H1 (cell line): ENCODE measurements around the gene TMED8. TPM values are rescaled to one million over a fixed set of nuclear protein-coding genes. Genes with fewer than 3 reads are reported as not detected.

ENCODE experiments used
- CTCF ChIA-PET: fragments of 300-600 bp; sonication (Branson Sonifier 250); formaldehyde crosslinking; loops from one replicate; lab custom pipeline; 2021; ENCODE audit not compliant: partially characterized antibody; lab: Charles Lee
- POLR2A ChIA-PET: fragments of 300-600 bp; sonication (Branson Sonifier 250); formaldehyde crosslinking; loops from one replicate; lab custom pipeline; 2021; ENCODE audit warnings: inconsistent platforms; ENCODE audit not compliant: partially characterized antibody; lab: Charles Lee
- DNase-seq, 2 experiments: peaks; one replicate each; pipeline versions ENCODE4 v3.0.0 to v3.0.0-alpha.2; 2010 to 2022; ENCODE audit warnings: low spot score in 2 of 2, low read depth in 1 of 2, mixed read lengths in 1 of 2
- FAIRE-seq: peaks from 2 replicates; lab custom pipeline; 2011; peaks lifted over from hg19 to GRCh38; lab: Jason Lieb, UNC
- H2AFZ ChIP-seq: 2 replicates; pipeline ENCODE4 v1.8.1; 2012; ENCODE audit warnings: low read length, inconsistent platforms
- H2AK5ac ChIP-seq: 2 replicates; pipeline ENCODE4 v1.6.1; 2013; ENCODE audit warnings: low read depth, low read length
- H2BK120ac ChIP-seq: replicated peaks from 2 replicates; pipeline ENCODE3; 2013; ENCODE audit warnings: low read depth, low read length, inconsistent platforms
- H2BK12ac ChIP-seq: 2 replicates; pipeline ENCODE4 v1.6.1; 2013; ENCODE audit warnings: low read depth, low read length
- H2BK15ac ChIP-seq: 2 replicates; pipeline ENCODE4 v1.6.1; 2013; ENCODE audit warnings: low read length
- H2BK20ac ChIP-seq: 2 replicates; pipeline ENCODE4 v1.6.1; 2013; ENCODE audit warnings: low read length
- H2BK5ac ChIP-seq: 2 replicates; pipeline ENCODE4 v1.6.1; 2013; ENCODE audit warnings: low read depth, low read length
- H3K14ac ChIP-seq: 2 replicates; pipeline ENCODE4 v1.6.1; 2013; ENCODE audit warnings: inconsistent platforms; ENCODE audit not compliant: insufficient read length
- H3K18ac ChIP-seq: 2 replicates; pipeline ENCODE4 v1.6.1; 2013; ENCODE audit warnings: low read length; ENCODE audit errors: extremely low read depth
- H3K23ac ChIP-seq: 2 replicates; pipeline ENCODE4 v1.6.1; 2013; ENCODE audit warnings: inconsistent platforms; ENCODE audit not compliant: insufficient read length
- H3K23me2 ChIP-seq: 2 replicates; pipeline ENCODE4 v1.6.1; 2013; ENCODE audit warnings: low read depth, low read length
- H3K27ac ChIP-seq: 2 replicates; pipeline ENCODE4 v1.6.1; 2011; ENCODE audit warnings: low read depth, low read length, inconsistent platforms
- H3K27me3 ChIP-seq, 4 experiments: replicated peaks in 1 of 4; 1 replicate in 1 of 4; 2 replicates in 3 of 4; pipeline versions ENCODE4 v1.6.1 to v1.8.1; 2011 to 2013; ENCODE audit warnings: low read length in 3 of 4, mild to moderate bottlenecking in 3 of 4, inconsistent platforms in 2 of 4, mixed read lengths in 2 of 4, moderate library complexity in 1 of 4; ENCODE audit not compliant: control insufficient read depth in 3 of 4, insufficient read depth in 3 of 4; ENCODE audit errors: extremely low read depth in 1 of 4
- H3K36me3 ChIP-seq, 4 experiments: 2 replicates each; pipeline versions ENCODE4 v1.6.1 to v1.8.1; 2011 to 2013; ENCODE audit warnings: mild to moderate bottlenecking in 4 of 4, low read length in 3 of 4, moderate library complexity in 2 of 4, control low read depth in 1 of 4, inconsistent platforms in 1 of 4; ENCODE audit not compliant: insufficient read depth in 4 of 4, control insufficient read depth in 2 of 4
- H3K4ac ChIP-seq: replicated peaks from 2 replicates; pipeline ENCODE3; 2013; ENCODE audit warnings: low read length, low read depth, mixed read lengths, inconsistent platforms; ENCODE audit not compliant: insufficient read length
- H3K4me1 ChIP-seq, 4 experiments: replicated peaks in 1 of 4; 1 replicate in 1 of 4; 2 replicates in 3 of 4; pipeline versions ENCODE4 v1.6.1 to v1.8.1; 2011 to 2013; ENCODE audit warnings: low read length in 3 of 4, inconsistent platforms in 2 of 4, mixed read lengths in 1 of 4; ENCODE audit not compliant: insufficient read depth in 4 of 4, control insufficient read depth in 3 of 4
- H3K4me2 ChIP-seq, 2 experiments: 2 replicates each; pipeline versions ENCODE4 v1.6.1 to v1.8.1; 2011 to 2013; ENCODE audit warnings: low read depth in 2 of 2, low read length in 2 of 2, control low read depth in 1 of 2, inconsistent platforms in 1 of 2, mild to moderate bottlenecking in 1 of 2; ENCODE audit not compliant: insufficient read depth in 1 of 2
- H3K4me3 ChIP-seq, 4 experiments: fragments of 200-600, 300-600 bp in 1 of 4; sonication (generic), shearing (Covaris generic), sonication (Bioruptor Twin) in 1 of 4; 2 replicates each; pipeline versions ENCODE4 v1.5.1 to v1.8.1; 2011 to 2016; ENCODE audit warnings: low read length in 4 of 4, low read depth in 3 of 4, control low read depth in 2 of 4, inconsistent platforms in 2 of 4, mild to moderate bottlenecking in 2 of 4, mixed read lengths in 1 of 4, moderate library complexity in 1 of 4; ENCODE audit not compliant: insufficient read depth in 2 of 4; ENCODE audit errors: extremely low read depth in 1 of 4
- H3K56ac ChIP-seq: replicated peaks from 2 replicates; pipeline ENCODE3; 2013; ENCODE audit warnings: low read depth, mild to moderate bottlenecking, mixed read lengths, low read length, inconsistent platforms; ENCODE audit not compliant: insufficient read length
- H3K79me1 ChIP-seq: 2 replicates; pipeline ENCODE4 v1.6.1; 2013; ENCODE audit warnings: low read depth, low read length, control low read depth
- H3K79me2 ChIP-seq, 2 experiments: 2 replicates each; pipeline versions ENCODE4 v1.6.1 to v1.8.1; 2012 to 2013; ENCODE audit warnings: low read length in 2 of 2, mild to moderate bottlenecking in 2 of 2, inconsistent platforms in 1 of 2; ENCODE audit not compliant: insufficient read depth in 2 of 2, control insufficient read depth in 1 of 2
- H3K9ac ChIP-seq, 4 experiments: replicated peaks in 1 of 4; 1 replicate in 1 of 4; 2 replicates in 3 of 4; pipeline versions ENCODE4 v1.6.1 to v1.8.1; 2011 to 2013; ENCODE audit warnings: low read depth in 3 of 4, low read length in 3 of 4, control low read depth in 2 of 4, mild to moderate bottlenecking in 2 of 4, moderate library complexity in 2 of 4, inconsistent platforms in 1 of 4; ENCODE audit errors: extremely low read depth in 1 of 4
- H3K9me3 ChIP-seq, 2 experiments: 2 replicates each; pipeline versions ENCODE4 v1.6.1 to v1.8.1; 2012 to 2013; ENCODE audit warnings: mild to moderate bottlenecking in 2 of 2, moderate library complexity in 2 of 2, control low read depth in 1 of 2, inconsistent platforms in 1 of 2, low read depth in 1 of 2, low read length in 1 of 2, mixed read lengths in 1 of 2; ENCODE audit not compliant: insufficient read depth in 2 of 2
- H4K20me1 ChIP-seq, 2 experiments: replicated peaks in 1 of 2; 2 replicates each; pipeline versions ENCODE3 to v1.8.1; 2011 to 2013; ENCODE audit warnings: inconsistent platforms in 2 of 2, low read length in 2 of 2, mild to moderate bottlenecking in 1 of 2; ENCODE audit not compliant: insufficient read depth in 2 of 2, control insufficient read depth in 1 of 2
- H4K5ac ChIP-seq: 2 replicates; pipeline ENCODE4 v1.6.1; 2013; ENCODE audit warnings: low read length, low read depth, mixed read lengths, inconsistent platforms; ENCODE audit not compliant: insufficient read length
- H4K8ac ChIP-seq: 2 replicates; pipeline ENCODE4 v1.8.0; 2013; ENCODE audit warnings: mild to moderate bottlenecking, moderate library complexity, low read length, inconsistent platforms; ENCODE audit not compliant: insufficient read depth; ENCODE audit errors: extremely low read depth
- H4K91ac ChIP-seq: replicated peaks from 2 replicates; pipeline ENCODE3; 2013; ENCODE audit warnings: low read length, mixed read lengths, inconsistent platforms; ENCODE audit not compliant: insufficient read length
- NRF1 ChIP-seq: IDR thresholded peaks from 2 replicates; pipeline ENCODE4 v1.6.1; 2011; ENCODE audit warnings: mild to moderate bottlenecking, low read depth, low read length, improper control_type of control experiment
- RNF2 ChIP-seq: fragments of 200-900, 300-1000 bp; sonication (generic); IDR thresholded peaks from 2 replicates; pipeline ENCODE4 v1.7.1; 2016; ENCODE audit warnings: borderline replicate concordance, low read depth, mild to moderate bottlenecking, antibody characterized with exemption, low read length; ENCODE audit not compliant: poor library complexity, severe bottlenecking; ENCODE audit errors: missing control alignments
- WGBS, 2 experiments: shearing (Covaris generic) in 1 of 2; methylation state at CpG; one replicate each; pipeline versions ENCODE4 v1.1.6 to v1.1.7; 2013 to 2015; ENCODE audit warnings: low lambda C conversion rate in 2 of 2, mixed read lengths in 2 of 2, inconsistent platforms in 1 of 2, low coverage in 1 of 2, missing lambda C conversion rate in 1 of 2; ENCODE audit not compliant: insufficient replicate concordance in 2 of 2, insufficient coverage in 1 of 2, insufficient read length in 1 of 2; ENCODE audit errors: extremely low coverage in 1 of 2, missing lambda C conversion rate in 1 of 2; 5-methylcytosine and 5-hydroxymethylcytosine counted together
- polyA plus RNA-seq, 7 experiments: library from polyadenylated mRNA; depleted of rRNA in 3 of 7; stranded (reverse) in 5 of 7; unstranded in 2 of 7; fragments of >200 nt in 5 of 7; fragments of 200-250 nt in 2 of 7; gene quantifications; 1 replicate in 5 of 7; 2 replicates in 1 of 7; 4 replicates in 1 of 7; pipeline versions ENCODE4 v1.2.1 to v1.2.3, GENCODE V29; 2011 to 2013; ENCODE audit warnings: missing spikeins in 2 of 7, mixed read lengths in 2 of 7
- total RNA-seq: library from RNA; stranded (reverse); fragmentation: NEBNext Ultra II Directional; extraction: Animal tissue kit (Norgen Biotek cat#: 25700); gene quantifications from 2 replicates; pipeline ENCODE4 v1.2.1, GENCODE V29; 2021

The TMED8 gene
- total and polyA plus RNA-seq, 2 of the 8 experiments (the other 6 are each of a cell fraction or from before 2014, with no cell fraction given): 5.5 to 13.4 TPM

DNA sequence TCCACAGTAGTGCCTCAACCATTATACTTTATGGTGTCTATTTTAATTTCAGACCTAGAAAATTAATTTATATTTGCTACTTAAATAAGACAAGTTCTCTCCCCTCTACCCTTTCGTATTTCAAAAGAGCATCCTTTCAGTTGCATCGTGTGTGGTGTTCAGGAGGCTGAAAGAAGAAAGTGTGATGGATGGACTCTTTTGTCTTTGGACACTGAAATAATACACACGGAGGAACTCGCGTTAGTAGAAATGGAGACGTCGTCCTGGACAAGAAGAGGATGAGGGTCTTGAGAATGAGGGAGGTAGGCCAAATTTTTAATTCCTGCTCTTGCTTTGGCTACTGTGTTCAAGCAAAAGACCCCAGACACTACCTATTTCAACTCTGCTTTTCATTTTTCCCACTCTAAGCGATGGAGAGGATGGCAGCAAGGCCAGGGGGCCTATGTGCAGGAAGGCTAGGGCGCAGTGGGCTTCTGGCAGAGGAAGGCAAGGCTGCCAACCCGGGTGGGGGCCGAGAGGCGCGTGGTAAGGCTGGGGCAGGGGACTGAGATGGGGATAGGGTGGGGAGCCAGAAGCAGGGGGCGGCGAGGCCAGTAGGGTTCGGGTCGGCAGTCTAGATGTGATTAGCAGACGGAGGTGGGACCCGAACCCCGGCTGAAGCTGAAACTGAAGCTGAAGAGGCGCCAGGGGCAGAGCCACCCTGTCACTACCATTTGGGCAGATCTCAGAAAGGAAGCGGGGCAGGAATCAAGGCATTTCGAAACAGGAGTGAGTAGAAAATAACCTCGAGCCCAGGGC, 722 bp downstream of the TMED8 start:
- ChIA-PET CTCF (interaction anchor here (0.8 to 1.4 kb wide), 8 partner anchors 9 to 175 kb away, joined by 3 to 8 read pairs (median 4); no protein-coding TSS in a partner anchor), POLR2A (interaction anchor here (1.7 kb wide), 1 partner anchor 55 kb away, joined by 9 read pairs; the partner anchor contains the start of genes GSTZ1 and POMT2)
- Histone ChIP-seq H4K5ac (no peak overlapping the region), H3K56ac (no peak overlapping the region), H3K9ac (peak overlapping the region; percentile 20 to 78 (median 70)), H3K4me1 (peaks cover 0 to 8% (median 2%) of the 10 kb centered on the region in 4 experiments; a peak in 3 of 7 replicates), H4K91ac (no peak overlapping the region), H2BK15ac (no peak overlapping the region), H2AFZ (peak overlapping the region; percentile 0; the same call in 1 of the 2 replicates), H4K8ac (no peak overlapping the region; the same call in 1 of the 2 replicates), H4K20me1 (no peaks in the 10 kb centered on the region), H3K27me3 (peaks cover 0 to 4% (median 2%) of the 10 kb centered on the region in 4 experiments; a peak in 1 of 7 replicates), H3K27ac (no peak overlapping the region), H3K23me2 (peaks cover 4% of the 10 kb centered on the region), H3K18ac (no peak overlapping the region), H3K79me2 (peaks cover 0 to 2% of the 10 kb centered on the region in 2 experiments; a peak in 1 of 4 replicates), H3K23ac (no peak overlapping the region), H3K4me2 (peak overlapping the region; percentile 88 to 92), H3K4me3 (peak overlapping the region; percentile 77 to 99 (median 92)), H3K36me3 (no peaks in the 10 kb centered on the region), H2AK5ac (no peak overlapping the region), H3K4ac (no peak overlapping the region), H2BK12ac (no peak overlapping the region; the same call in 1 of the 2 replicates), H3K79me1 (no peaks in the 10 kb centered on the region; the same call in 1 of the 2 replicates), H2BK5ac (no peak overlapping the region), H3K9me3 (no peaks in the 10 kb centered on the region), H2BK120ac (no peak overlapping the region), H2BK20ac (no peak overlapping the region), H3K14ac (no peak overlapping the region)
- no peak for TF ChIP-seq NRF1
- TF ChIP-seq RNF2: no peak
- FAIRE-seq: no peak
- DNase-seq: peak in 1 of 2 experiments; percentile 64
- 33% methylated on average over 23 of the region's 24 CpGs; no CpG with 5 or more reads in 1 of the 2 experiments for WGBS, 2 experiments
